Astrocyte of the hippocampus (primary cell): ENCODE results near the gene PARD3B.

Experiments
- DNase-seq: peaks from one replicate; pipeline ENCODE4 v3.0.0; 2011; ENCODE audit warnings: low read depth, low spot score

PARD3B gene

DNA sequence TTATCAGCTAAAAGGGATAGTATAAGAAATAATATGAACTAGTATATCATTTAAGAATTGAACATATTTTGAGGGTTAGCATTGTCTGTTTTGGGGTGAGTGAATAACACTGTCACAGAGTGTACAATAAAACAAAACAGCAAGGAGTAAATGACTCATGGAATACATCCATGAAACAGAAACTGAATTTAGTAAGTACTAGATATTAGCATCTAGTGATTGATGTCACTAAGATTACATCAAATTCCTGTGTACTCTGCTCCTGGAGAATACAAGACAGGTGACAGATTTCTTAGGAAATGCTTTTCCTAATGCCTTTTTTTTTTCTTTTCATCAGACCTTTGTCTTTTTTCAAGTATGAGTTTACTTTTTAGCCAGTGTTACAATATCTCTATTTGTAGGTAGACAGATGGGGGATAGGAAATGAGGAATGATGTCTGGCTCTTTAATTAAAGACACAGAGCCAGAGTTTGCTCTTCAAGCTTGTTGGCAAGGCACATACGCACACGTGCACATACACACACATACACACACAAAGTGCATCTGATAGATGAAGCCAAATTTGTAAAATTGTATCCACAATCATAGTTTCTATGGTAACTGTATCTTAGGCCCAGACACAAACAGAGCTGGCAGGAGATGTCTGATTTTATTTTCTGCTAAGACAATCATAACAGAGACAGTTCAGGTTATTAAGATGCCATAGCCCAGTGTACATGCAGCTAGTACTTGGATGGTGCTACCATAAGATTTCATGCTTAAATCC is 998.8 kb downstream of the PARD3B start:
- no peak for DNase-seq

DNA sequence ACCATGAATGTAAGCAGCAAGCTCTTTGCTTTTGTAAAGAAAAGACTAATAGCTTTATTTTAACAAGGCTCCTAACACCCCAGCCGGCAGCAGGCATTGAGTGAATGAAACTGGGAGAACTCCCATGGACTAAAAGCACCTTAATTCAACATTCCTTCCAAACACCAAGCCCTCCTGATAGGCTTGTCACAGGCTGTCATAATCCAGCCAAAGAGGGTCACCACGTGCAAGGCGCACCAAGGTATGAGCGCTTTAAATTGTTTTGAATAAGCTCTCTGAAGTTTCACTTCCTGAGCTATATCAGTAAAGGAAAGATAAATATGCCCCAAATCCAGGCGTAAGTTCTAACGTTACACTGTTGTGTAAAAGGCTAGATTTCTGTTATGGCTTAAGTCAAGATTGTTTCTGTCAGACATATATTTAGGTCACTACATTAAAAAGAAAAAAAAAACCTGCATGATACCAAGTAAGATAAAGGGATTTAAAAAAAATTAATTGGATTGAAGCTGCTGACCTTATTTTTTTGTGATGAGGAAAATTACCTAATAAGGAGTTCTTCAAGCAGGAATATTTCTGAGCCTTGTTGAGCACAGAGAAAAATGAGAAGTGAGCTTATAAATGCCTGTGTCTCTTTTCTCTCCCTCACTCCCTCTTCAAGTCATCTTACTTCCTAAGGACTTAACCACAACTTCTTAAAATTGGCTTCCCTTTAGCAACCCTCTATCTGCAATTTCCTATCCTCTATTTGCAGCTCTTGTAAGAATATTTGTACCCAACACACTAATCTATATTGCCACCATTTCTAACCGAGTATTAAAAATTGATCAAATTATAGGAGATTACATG is 1000.9 kb downstream of the PARD3B start:
- no peak for DNase-seq

DNA sequence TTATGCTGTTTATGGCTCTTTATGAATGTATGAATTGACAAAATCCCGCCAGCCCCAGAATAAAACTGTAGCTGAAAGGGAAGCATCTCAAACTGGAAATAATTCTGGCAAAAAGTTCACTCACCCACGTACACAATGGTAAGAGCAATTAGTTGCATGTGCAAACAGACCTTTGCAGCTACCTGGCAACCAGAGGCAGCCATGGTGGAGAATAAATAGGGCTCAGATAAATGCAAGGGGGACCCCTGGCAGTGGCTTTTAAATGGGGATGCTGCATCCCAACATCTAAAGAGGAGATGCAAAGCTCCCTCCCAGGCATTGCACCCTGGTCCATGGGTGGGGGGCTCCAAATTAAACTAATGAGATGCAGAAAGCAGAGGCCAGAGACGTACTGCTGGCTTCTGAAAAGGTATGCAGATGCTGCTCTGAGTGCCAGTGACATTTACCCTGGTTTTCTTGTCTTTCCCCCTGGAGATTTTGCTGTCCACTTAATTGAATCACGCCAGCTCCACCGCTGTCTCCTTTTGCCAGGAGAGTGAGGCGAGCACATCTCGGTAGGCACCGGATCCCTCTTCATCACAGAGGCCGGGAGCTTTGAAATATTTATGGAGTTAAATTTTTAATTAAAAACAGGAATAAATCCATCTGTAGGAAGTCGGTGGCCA is 1010.4 kb downstream of the PARD3B start:
- DNase-seq: no peak

DNA sequence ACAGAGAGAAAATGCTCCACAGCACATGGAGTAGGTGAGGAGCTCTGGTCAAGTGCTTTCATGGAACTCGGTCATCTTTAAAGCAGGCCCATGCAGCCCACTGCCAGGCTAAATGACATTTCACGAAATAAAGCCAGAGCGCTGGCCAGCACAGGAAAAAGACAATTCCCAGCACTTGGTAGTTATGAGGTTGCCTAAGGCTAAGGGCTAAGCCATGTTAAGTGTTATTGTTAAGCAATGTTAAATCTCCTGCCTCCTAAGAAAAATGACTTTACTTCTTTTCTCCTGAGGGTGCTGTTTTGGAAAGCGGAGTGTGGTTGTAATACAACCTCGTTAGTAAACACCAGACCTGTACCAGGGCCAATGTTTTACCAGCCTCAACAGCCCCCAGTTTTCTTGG is 1011.1 kb downstream of the PARD3B start:
- DNase-seq: no peak

DNA sequence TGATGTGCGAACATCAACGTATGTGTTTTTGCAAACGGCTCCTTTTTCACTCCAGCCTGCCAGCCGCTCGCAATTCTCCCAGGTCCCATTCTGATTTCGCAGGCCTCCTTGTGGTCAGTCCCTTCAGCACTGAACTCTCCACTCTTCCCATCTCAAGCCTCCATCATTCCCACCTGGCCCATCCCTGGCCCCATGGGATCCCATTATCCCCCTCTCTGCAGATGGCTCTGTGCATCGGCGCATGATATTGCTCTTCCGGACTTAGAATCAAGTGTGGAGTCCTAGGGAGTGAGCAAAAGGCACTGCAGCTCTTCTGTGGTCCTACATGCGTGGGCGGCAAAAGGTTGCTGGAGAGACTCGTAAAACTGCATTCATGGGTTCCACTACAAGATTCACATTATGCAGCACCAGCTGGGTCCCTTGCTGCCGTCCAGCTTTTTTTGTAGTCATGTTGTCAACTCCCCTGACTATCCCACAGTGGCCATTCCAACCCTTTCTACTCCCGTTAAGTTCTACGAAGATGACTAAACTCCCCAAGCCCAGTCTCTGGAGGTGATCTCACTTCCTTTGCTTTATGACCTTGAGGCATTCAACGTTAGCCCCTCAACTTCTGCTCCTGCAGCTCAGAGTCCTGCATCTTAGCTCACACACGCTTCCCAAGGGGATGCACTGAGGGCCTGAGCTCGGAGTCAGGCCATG is 1011.7 kb downstream of the PARD3B start:
- DNase-seq: no peak

DNA sequence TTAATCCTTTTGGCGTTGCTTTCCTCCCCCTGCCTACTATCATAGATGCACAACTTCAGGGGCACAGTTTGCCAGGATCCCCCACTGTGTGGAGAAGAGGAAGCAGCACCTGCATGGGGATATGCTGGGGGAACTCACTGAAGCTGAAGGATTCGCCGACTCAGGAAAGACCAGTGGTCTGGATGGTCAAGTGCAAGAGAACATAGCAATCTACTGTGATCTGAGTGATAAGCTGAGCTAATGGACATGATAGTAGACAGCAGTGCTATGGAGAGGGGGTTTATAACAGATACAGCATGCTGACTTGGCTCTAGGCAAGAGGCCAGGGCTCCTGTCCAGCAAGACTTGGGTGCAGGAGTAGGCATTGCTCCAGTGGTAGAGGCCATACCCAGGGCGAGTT is 1012.6 kb downstream of the PARD3B start:
- no peak for DNase-seq

DNA sequence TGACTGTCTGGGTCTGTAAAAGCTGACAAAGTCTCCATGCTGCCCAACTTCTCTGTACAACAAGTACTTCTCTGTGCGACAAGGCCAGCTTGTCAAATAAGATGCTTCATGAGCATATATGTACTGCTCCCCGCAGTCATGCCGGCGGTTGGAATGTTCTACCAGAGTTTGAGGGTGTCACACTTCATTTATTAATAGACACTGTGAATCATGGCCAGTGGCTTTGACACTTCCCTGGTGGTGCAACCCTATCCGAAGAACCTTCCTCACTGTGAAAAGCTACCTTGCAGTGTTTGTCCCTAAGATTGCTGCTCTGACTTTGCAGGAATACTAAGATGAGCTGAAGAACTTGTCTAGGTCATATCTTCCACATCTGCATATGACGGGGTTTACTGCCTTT is 1016.2 kb downstream of the PARD3B start:
- DNase-seq: no peak

DNA sequence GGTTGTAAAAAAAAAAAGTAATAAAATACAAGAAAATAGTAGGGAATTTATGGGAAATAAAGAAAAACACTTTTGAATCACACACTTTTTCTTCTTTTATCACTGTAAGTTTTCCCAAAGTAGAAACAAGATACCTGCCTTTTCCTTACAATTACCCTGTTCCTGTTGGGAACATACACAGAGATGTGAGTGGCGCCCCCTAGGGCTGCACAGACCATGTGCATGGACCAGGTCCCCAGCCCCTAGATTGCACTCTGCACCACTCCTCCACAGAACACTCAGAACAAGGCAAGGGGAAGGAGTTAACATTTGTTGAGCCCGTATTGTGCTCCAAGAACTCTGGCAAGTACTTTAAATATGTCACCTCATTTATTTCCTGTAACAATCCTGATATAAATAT is 1018.4 kb downstream of the PARD3B start:
- no peak for DNase-seq

DNA sequence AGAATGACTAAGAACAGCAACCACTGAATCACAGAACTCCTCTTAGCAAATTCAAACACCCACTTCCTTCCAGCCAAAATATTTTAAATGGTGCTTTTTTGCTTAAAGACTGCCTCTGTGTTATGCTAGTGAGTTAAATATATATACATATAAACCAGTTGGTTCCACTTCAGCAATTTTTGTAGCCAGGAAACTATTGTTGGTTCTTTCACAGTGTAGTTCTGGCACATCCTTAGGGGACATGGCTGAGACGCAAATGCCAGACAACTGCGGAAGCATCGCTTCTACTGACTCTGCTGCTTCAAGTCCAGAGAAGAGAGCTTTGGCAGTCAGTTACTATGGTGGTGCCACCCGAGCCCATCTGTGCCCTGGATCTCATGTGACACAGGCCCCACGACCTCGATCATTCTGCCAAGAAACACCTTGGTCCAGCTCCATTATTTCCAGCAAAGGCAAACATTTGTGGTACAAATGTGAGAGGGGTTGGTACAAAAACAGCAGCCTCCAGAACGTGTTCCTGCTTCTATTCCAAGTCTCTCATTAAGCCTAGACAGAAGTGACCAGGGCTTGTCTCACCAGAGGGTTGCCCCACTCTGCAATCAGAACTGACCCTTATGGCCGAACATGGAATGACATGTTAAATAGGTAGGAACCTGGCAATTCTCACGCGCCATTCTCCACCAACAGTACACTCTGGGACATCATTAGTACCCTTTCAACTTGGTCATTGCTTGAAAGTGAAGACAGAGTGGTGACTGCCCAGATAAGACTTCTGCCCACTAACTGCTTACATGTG is 1019.3 kb downstream of the PARD3B start:
- no peak for DNase-seq

DNA sequence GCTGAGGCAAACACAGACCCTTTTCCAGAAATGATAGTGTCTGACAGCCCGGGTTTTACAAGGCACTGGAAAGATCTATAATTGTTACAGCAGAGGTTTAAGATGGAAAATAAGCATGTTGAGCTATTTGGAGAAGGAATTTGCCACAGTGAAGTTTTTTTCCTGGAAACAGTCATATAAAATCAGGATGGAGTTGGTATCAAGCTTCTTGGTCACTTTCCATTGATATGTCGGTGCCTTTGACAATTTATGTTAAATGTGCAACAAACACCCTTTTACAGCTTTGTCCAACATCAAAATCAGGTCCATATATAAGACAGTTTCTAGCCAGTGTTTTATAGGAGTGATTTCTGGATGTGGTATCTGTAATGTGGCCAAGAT is 1019.9 kb downstream of the PARD3B start:
- DNase-seq: no peak

DNA sequence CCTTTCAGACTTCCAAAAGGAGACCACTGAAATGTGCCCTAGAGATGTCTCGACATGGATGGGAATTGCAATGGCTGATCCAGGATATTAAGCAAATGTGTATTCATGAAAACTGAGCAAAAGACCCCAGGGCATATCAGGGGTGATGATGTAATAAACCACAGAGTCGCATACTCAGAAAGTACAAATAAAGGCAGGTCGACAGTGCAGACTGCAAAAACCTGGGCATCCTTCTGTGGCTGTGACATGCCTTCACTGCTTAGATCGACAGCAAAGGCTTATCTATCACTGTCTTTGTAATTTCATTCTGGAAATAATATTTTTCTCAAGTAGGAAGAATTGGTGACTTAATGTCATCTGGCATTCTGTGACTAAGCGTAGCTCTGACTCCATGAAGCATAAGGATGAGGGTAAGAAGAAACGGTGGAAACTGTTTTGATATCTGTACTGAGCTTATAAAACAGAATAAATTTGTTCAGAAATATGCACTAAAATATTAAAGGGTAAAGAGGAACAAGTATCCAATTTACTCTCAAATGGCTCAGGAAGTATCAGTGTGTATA is 1021.4 kb downstream of the PARD3B start:
- peak; percentile 25 for DNase-seq

DNA sequence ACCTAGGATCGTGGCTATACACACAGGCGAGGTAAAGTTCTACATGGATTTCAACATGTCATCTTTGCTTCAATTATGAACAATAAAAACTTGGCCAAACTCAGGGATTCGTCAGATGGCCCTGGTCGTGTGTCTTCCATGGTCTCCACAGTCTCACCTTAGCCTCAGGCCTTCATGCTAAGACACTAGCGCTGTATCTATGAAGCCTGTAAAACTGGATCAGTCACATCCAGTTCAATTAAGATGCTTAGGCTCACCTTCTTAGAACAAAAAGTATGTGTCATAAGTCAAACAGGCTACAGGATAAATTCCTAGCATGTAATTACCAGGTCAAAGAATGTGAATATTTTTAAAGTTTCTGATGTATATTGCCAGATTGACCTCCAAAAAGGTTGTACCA is 1023.3 kb downstream of the PARD3B start:
- no peak for DNase-seq

DNA sequence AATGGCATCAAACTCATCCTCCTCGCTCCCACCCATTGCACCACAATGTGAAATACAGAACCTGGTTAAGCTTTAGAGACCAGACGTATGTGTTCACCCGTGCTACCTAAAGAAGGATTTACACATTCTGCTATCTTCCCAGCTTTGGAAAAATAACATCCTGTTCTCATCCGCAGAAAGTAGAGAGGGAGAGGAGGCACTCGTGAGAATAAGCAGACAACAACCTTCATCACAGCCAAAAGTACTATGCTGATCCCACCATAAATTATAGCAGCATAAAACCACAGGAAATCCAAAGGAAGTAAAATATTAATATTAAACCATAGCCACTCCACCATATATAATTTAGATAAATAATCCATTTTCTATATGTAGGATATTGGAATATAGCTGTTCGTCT is 1025.4 kb downstream of the PARD3B start:
- DNase-seq: no peak

DNA sequence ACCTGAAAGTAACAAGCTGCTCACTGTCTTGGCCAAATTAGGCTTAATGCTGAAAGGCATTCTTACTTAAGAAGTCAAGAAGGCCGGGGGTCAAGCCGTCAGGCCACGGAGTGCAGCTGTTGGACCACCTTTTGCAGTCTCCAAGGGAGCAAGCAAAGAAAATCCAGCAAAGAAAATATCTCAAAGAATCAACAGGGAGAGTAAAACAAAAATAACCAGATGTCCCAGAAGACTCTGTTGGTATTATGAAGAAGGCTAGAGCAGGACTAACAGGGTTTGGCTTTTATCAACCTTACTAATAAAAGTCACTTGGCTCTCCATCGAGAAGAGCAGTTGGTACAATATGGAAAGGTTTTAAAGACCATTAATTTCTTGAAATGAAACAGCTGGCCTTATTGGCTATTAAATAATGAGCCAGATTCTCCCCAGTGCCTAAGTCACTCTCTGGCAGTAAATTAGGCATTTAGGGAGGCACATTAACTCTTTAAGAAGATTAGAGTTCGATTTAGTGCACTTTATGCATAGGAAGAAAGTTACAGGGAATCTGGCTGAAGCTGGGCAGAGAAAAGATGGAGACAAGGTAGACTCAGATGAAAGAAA is 1026.2 kb downstream of the PARD3B start:
- DNase-seq: no peak

DNA sequence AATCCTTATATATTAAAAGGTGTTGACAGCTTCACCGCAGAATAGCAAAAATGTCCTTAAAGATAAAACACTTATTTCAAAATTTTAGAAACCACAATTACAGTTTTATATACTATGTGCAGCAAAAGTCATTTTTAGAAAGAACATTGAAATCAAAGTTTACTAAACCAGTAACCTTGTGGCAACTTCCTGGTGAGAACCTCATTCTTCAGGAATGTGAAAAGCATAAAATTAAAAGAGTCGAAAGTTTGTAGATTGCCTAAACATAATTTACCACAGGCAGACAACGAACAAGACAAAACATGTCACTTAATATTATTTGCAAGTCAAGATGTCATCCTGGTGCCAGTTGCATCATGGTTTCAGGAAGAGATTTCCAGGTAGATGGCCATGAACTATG is 1028.7 kb downstream of the PARD3B start:
- DNase-seq: no peak

DNA sequence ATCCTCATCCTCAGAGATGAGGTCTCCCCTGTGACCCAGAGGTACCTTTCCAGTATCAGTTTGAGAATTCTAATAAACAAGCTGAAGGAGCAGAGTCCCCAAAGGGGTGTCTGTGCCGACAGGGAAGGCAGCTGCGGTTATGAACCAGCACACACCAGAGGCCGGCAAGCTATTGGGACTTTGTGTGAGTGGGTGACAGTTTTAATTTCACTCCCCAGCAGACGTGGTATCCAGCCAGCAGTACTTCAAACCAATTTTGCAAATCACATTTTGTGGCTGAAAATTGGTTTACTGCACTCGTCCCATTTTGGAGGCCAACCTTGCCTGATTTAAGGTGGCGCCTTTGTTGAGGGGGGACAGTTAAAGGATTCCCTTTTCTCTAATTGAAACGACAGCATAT is 1034.1 kb downstream of the PARD3B start:
- no peak for DNase-seq

DNA sequence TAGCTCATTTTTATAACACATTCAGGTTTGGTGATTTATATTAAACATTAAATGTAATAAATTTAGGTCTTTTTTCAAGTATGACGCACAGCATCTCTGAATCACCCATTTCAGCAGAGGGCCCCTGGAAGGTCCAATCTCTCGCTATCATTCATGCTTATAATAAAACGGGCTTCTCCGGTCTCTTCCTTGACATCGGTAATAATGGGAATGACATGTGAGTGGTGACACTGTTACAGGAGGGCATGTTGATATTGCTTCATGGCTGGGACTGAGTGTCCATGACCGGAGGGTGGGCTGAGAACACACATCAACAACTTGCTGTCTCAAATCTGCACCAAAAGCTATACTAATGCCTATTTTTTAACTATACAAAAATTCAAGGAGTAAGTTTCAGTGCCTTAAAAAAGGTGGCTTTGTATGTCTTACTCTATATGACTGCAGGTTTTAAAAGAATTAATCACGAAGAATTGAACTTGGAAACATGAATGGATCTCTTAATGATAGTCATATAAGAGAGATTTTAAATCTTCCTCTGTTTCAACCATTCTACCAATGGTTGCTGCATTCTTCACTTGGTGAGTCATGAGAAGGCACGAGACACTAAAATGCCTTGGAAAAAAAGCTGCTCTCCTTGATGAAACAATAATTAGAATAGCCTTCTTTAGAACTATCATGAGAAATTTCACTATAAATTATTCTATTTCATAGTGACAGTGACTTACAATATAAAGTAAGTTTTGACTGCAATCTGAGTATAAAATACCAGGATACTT is 1035.1 kb downstream of the PARD3B start:
- peak; percentile 54 for DNase-seq

DNA sequence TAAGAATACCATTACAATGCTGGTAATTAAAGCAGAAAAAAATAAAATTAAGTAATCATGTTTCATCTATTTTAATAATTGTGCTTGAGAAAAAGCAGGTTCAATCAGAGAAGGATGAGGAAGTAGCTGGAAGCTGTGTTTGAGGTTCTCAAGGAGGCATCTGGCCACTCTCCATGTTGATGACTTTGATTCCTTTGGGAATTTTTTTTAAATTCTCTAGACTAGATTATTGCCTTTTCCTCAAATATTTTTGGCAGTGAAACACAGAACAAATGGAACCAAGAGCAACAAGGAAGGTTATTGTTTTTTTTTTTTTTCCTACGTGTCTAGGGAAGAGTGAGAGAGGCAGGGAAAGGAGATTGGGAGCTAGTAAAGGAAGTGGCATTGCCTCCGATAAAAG is 1037.1 kb downstream of the PARD3B start:
- DNase-seq: no peak
